Activated CD8-positive, alpha-beta T cell treated with anti-CD3 and anti-CD28 coated beads, Interleukin-2, amount 10 ng/mL, durations not matched to agents 7 days and 5 days (primary cell): ENCODE measurements around the gene LRGUK. TPM values are rescaled to one million over a fixed set of nuclear protein-coding genes. Genes with fewer than 3 reads are reported as not detected.

Experiments
- ATAC-seq: fragments of 150-1000 bp; cut with Tn5 transposase; one replicate; pipeline ENCODE4 v1.10.0; 2021; ENCODE audit warnings: moderate library complexity
- CTCF ChIA-PET: fragments of 350-600 bp; sonication (Branson Sonifier 250); formaldehyde crosslinking; loops from one replicate; lab custom pipeline; 2021; ENCODE audit warnings: antibody characterized with exemption; lab: Charles Lee
- POLR2A ChIA-PET: fragments of 350-600 bp; sonication (Branson Sonifier 250); formaldehyde crosslinking; loops from one replicate; lab custom pipeline; 2021; ENCODE audit warnings: antibody characterized with exemption; lab: Charles Lee
- DNase-seq: peaks from one replicate; pipeline ENCODE4 v3.0.0-alpha.2; 2020
- H3K27ac Mint-ChIP-seq: one replicate; pipeline ENCODE4 v1.8.0; 2021; ENCODE audit warnings: mild to moderate bottlenecking, mixed read lengths
- H3K27me3 Mint-ChIP-seq: one replicate; pipeline ENCODE4 v1.8.0; 2021; ENCODE audit warnings: low read depth, mixed read lengths
- H3K36me3 Mint-ChIP-seq: one replicate; pipeline ENCODE4 v1.8.0; 2021; ENCODE audit warnings: low read depth, mixed read lengths
- H3K4me1 Mint-ChIP-seq: one replicate; pipeline ENCODE4 v1.8.0; 2021; ENCODE audit warnings: low read depth, mixed read lengths
- H3K4me3 Mint-ChIP-seq: one replicate; pipeline ENCODE4 v1.8.0; 2021; ENCODE audit warnings: mild to moderate bottlenecking, mixed read lengths
- H3K9me3 Mint-ChIP-seq: one replicate; pipeline ENCODE4 v1.8.0; 2022; ENCODE audit warnings: mixed read lengths; ENCODE audit not compliant: insufficient read depth
- total RNA-seq, 2 experiments: library from RNA; stranded (reverse); gene quantifications; one replicate each; pipeline ENCODE4 v1.2.3, GENCODE V29; 2021

The LRGUK gene
- total RNA-seq, 2 experiments from 2014 or later = 0.13 to 0.18 TPM

- ATAC-seq (no peak), DNase-seq (no peak)
- ChIA-PET CTCF (no interaction called here), POLR2A (no interaction called here)
- Mint-ChIP-seq H3K9me3 (no peaks in the 10 kb centered on the region), H3K4me1 (peaks cover 16% of the 10 kb centered on the region), H3K27me3 (peaks cover 29% of the 10 kb centered on the region), H3K27ac (no peak overlapping the region), H3K4me3 (no peak overlapping the region), H3K36me3 (no peaks in the 10 kb centered on the region)
Measured at GRCh38 chr7:134129856-134130523, 2.9 kb downstream of the LRGUK start.

- no peak for ATAC-seq
- H3K27ac Mint-ChIP-seq = no peak overlapping the region
- no peak for DNase-seq
- H3K4me3 Mint-ChIP-seq = no peak overlapping the region
- POLR2A ChIA-PET = no interaction called here
- H3K36me3 Mint-ChIP-seq = no peaks in the 10 kb centered on the region
- H3K4me1 Mint-ChIP-seq = no peaks in the 10 kb centered on the region
- CTCF ChIA-PET = no interaction called here
- no peaks in the 10 kb centered on the region for H3K9me3 Mint-ChIP-seq
- peaks cover 20% of the 10 kb centered on the region for H3K27me3 Mint-ChIP-seq
Measured at GRCh38 chr7:134134004-134134403, 6.9 kb downstream of the LRGUK start.

GRCh38 chr7:134140889-134141867 lies 14.0 kb downstream of the LRGUK start:
- no peak overlapping the region for H3K27ac Mint-ChIP-seq
- ATAC-seq = peak; percentile 77
- H3K9me3 Mint-ChIP-seq = no peaks in the 10 kb centered on the region
- H3K27me3 Mint-ChIP-seq = no peaks in the 10 kb centered on the region
- CTCF ChIA-PET = interaction anchor here (0.7 to 2.4 kb wide), 21 partner anchors 9 to 894 kb away, joined by 3 to 25 read pairs (median 3); partner anchors contain the start of genes LRGUK and SLC35B4
- H3K36me3 Mint-ChIP-seq = no peaks in the 10 kb centered on the region
- peak; percentile 64 for DNase-seq
- H3K4me1 Mint-ChIP-seq = peaks cover 4% of the 10 kb centered on the region
- no peak overlapping the region for H3K4me3 Mint-ChIP-seq
- POLR2A ChIA-PET = no interaction called here

GRCh38 chr7:134141868-134142264 lies 14.7 kb downstream of the LRGUK start:
- no peaks in the 10 kb centered on the region for H3K9me3 Mint-ChIP-seq
- ChIA-PET POLR2A (no interaction called here), CTCF (interaction anchor here (0.9 to 2.4 kb wide), 13 partner anchors 8 to 216 kb away, joined by 3 to 25 read pairs (median 4); partner anchors contain the start of genes LRGUK and SLC35B4)
- H3K27me3 Mint-ChIP-seq = no peaks in the 10 kb centered on the region
- no peaks in the 10 kb centered on the region for H3K36me3 Mint-ChIP-seq
- peaks cover 4% of the 10 kb centered on the region for H3K4me1 Mint-ChIP-seq
- no peak overlapping the region for H3K4me3 Mint-ChIP-seq
- DNase-seq (no peak), ATAC-seq (no peak)
- no peak overlapping the region for H3K27ac Mint-ChIP-seq

- Mint-ChIP-seq H3K27me3 (peaks cover 6% of the 10 kb centered on the region), H3K4me3 (no peak overlapping the region), H3K27ac (no peak overlapping the region), H3K36me3 (no peaks in the 10 kb centered on the region), H3K4me1 (peaks cover 2% of the 10 kb centered on the region), H3K9me3 (no peaks in the 10 kb centered on the region)
- CTCF ChIA-PET = interaction anchor here (2.5 kb wide), 1 partner anchor 13 kb away, joined by 13 read pairs; no protein-coding TSS in a partner anchor
- DNase-seq = no peak
- POLR2A ChIA-PET = no interaction called here
- no peak for ATAC-seq
Measured at GRCh38 chr7:134153493-134154136, 26.5 kb downstream of the LRGUK start.

GRCh38 chr7:134154581-134155130 lies 27.5 kb downstream of the LRGUK start:
- H3K36me3 Mint-ChIP-seq = no peaks in the 10 kb centered on the region
- H3K4me1 Mint-ChIP-seq = peaks cover 2% of the 10 kb centered on the region
- H3K9me3 Mint-ChIP-seq = no peaks in the 10 kb centered on the region
- H3K27me3 Mint-ChIP-seq = peaks cover 6% of the 10 kb centered on the region
- CTCF ChIA-PET = interaction anchor here (0.7 to 2.5 kb wide), 2 partner anchors 10 to 14 kb away, joined by 3 to 13 read pairs; no protein-coding TSS in a partner anchor
- no peak overlapping the region for H3K4me3 Mint-ChIP-seq
- POLR2A ChIA-PET = no interaction called here
- DNase-seq (no peak), ATAC-seq (no peak)
- H3K27ac Mint-ChIP-seq = no peak overlapping the region

GRCh38 chr7:134155206-134155605 lies 28.1 kb downstream of the LRGUK start:
- Mint-ChIP-seq H3K4me1 (peaks cover 2% of the 10 kb centered on the region), H3K27ac (no peak overlapping the region), H3K4me3 (no peak overlapping the region), H3K27me3 (peaks cover 6% of the 10 kb centered on the region), H3K36me3 (no peaks in the 10 kb centered on the region), H3K9me3 (no peaks in the 10 kb centered on the region)
- no peak for ATAC-seq
- no peak for DNase-seq
- POLR2A ChIA-PET = no interaction called here
- CTCF ChIA-PET = interaction anchor here (2.5 kb wide), 1 partner anchor 14 kb away, joined by 13 read pairs; no protein-coding TSS in a partner anchor

GRCh38 chr7:134155871-134156270 lies 28.7 kb downstream of the LRGUK start:
- Mint-ChIP-seq H3K9me3 (no peaks in the 10 kb centered on the region), H3K36me3 (no peaks in the 10 kb centered on the region), H3K27me3 (peaks cover 6% of the 10 kb centered on the region), H3K4me3 (no peak overlapping the region), H3K4me1 (peaks cover 2% of the 10 kb centered on the region), H3K27ac (no peak overlapping the region)
- ATAC-seq = no peak
- no peak for DNase-seq
- POLR2A ChIA-PET = no interaction called here
- CTCF ChIA-PET = interaction anchor here (0.6 kb wide), 1 partner anchor 132 kb away, joined by 4 read pairs; no protein-coding TSS in a partner anchor

- CTCF ChIA-PET = no interaction called here
- POLR2A ChIA-PET = no interaction called here
- no peak for ATAC-seq
- Mint-ChIP-seq H3K9me3 (no peaks in the 10 kb centered on the region), H3K4me1 (no peaks in the 10 kb centered on the region), H3K27ac (no peak overlapping the region), H3K36me3 (no peaks in the 10 kb centered on the region), H3K27me3 (peaks cover 5% of the 10 kb centered on the region), H3K4me3 (no peak overlapping the region)
- no peak for DNase-seq
Measured at GRCh38 chr7:134165252-134165651, 38.1 kb downstream of the LRGUK start.

- peaks cover 10% of the 10 kb centered on the region for H3K27me3 Mint-ChIP-seq
- no peaks in the 10 kb centered on the region for H3K36me3 Mint-ChIP-seq
- ChIA-PET POLR2A (no interaction called here), CTCF (interaction anchor here (1.1 kb wide), 2 partner anchors 17 to 26 kb away, joined by 3 read pairs; no protein-coding TSS in a partner anchor)
- no peak overlapping the region for H3K27ac Mint-ChIP-seq
- ATAC-seq (no peak), DNase-seq (no peak)
- H3K4me3 Mint-ChIP-seq = no peak overlapping the region
- no peaks in the 10 kb centered on the region for H3K4me1 Mint-ChIP-seq
- H3K9me3 Mint-ChIP-seq = no peaks in the 10 kb centered on the region
Measured at GRCh38 chr7:134167250-134167649, 40.1 kb downstream of the LRGUK start.

- no peak overlapping the region for H3K4me3 Mint-ChIP-seq
- DNase-seq (no peak), ATAC-seq (no peak)
- peaks cover 10% of the 10 kb centered on the region for H3K27me3 Mint-ChIP-seq
- CTCF ChIA-PET = interaction anchor here (1.1 kb wide), 2 partner anchors 17 to 27 kb away, joined by 3 read pairs; no protein-coding TSS in a partner anchor
- POLR2A ChIA-PET = no interaction called here
- no peak overlapping the region for H3K27ac Mint-ChIP-seq
- H3K4me1 Mint-ChIP-seq = no peaks in the 10 kb centered on the region
- no peaks in the 10 kb centered on the region for H3K36me3 Mint-ChIP-seq
- H3K9me3 Mint-ChIP-seq = no peaks in the 10 kb centered on the region
Measured at GRCh38 chr7:134167841-134168240, 40.7 kb downstream of the LRGUK start.
